A549 (cell line): Measurements from ENCODE around the gene DNMT1.

Source experiments
- CEBPB ChIP-seq, 2 experiments: fragments of >200 bp in 1 of 2; sonication (Bioruptor Twin) in 1 of 2; formaldehyde crosslinking in 1 of 2; IDR thresholded peaks; 2 replicates each; pipeline ENCODE4 v1.6.1; 2012 to 2016
- CHD4 ChIP-seq: fragments of 200-600 bp; sonication (generic); IDR thresholded peaks from 2 replicates; pipeline ENCODE4 v1.6.1; 2016; ENCODE audit warnings: antibody characterized with exemption, mild to moderate bottlenecking, borderline replicate concordance
- CTCF ChIP-seq: fragments of >200 bp; sonication (Bioruptor Twin); formaldehyde crosslinking; IDR thresholded peaks from 3 replicates; pipeline ENCODE4 v1.5.1; 2016
- EP300 ChIP-seq, 2 experiments: fragments of >200 bp; sonication (Bioruptor Twin); formaldehyde crosslinking; IDR thresholded peaks; 2 replicates in 1 of 2; 3 replicates in 1 of 2; pipeline ENCODE4 v1.6.1; 2016 to 2017
- USF2 ChIP-seq: fragments of 450-650 bp; IDR thresholded peaks from 2 replicates; pipeline ENCODE4 v1.6.1; 2014; ENCODE audit warnings: antibody characterized with exemption

DNA sequence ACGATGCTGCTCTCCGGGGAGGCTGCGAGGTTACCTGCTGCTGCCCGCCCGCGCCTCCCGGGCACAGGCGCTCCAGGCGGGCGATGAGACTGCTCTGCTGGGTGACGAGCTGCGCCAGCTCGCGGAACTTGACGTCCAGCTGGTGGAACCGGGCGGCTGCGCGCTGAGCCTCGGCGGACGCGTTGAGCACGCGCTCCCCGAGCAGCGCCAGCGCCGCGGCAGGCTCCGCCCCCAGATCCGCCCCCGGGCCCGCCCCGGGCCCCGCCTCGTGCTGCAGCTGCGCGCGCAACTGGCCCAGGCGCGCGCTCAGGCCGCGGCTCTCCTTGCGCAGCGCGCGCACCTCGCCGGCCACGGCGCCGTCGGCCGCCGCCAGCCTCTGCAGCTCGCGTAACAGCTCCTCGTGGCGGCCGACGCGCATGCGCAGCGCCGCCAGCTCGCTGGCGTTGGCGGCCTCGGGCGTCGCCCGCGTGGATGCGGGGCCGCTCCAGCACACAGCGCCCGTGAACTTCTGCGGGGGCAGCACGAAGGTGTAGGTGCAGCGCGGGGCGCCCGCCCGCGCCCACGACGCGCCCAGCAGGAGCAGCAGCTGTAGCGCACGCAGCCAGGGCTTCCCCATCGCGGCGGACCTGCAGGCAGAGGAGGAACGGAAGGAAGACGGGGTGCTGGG, 98.7 kb downstream of the DNMT1 start:
- no peak for TF ChIP-seq CHD4
- TF ChIP-seq CTCF, result no peak
- TF ChIP-seq CEBPB (IDR thresholded peaks at IDR 0.05), result no peak
- no peak for TF ChIP-seq EP300 (IDR thresholded peaks at IDR 0.05)
- no peak for TF ChIP-seq USF2
